ENCODE measurements around the gene FSIP2. TPM values are rescaled to one million over a fixed set of nuclear protein-coding genes. Genes with fewer than 3 reads are reported as not detected.
"Not testable (repeated sequence)": the region's sequence is repeated elsewhere in the genome, so short reads cannot be mapped to it uniquely, and the experiment has no call there.

FSIP2 gene
- total and polyA plus RNA-seq, 2 donors (not counting 1 experiment from before 2014, with no cell fraction given), result 0.01 to 0.54 TPM

GRCh38 chr2:185862657-185863398 is 124.2 kb downstream of the FSIP2 start:
- no peak overlapping the region for H3K27ac ChIP-seq (ENCODE audit: low read length in 2 of 2)
- no peak overlapping the region for H2AFZ ChIP-seq (ENCODE audit: insufficient read depth, low read depth, low read length, poor library complexity, severe bottlenecking)
- H3K4me1 ChIP-seq (ENCODE audit: control insufficient read depth in 2 of 2, insufficient read depth in 2 of 2, low read length in 2 of 2), result no peaks in the 10 kb centered on the region
- CTCF ChIA-PET, result no interaction called here
- H3K4me2 ChIP-seq (replicated peaks; ENCODE audit: low read depth, low read length, poor library complexity, severe bottlenecking), result no peak overlapping the region
- H3K27me3 ChIP-seq (replicated peaks in 1 of 4; ENCODE audit: control extremely low read depth in 1 of 4, control insufficient read depth in 3 of 4, insufficient read depth in 4 of 4, low read length in 3 of 4), result no peaks in the 10 kb centered on the region
- intact Hi-C loops (cut with micrococcal nuclease), result no loop called here
- H3K9ac ChIP-seq (ENCODE audit: low read length), result no peak overlapping the region
- H3K36me3 ChIP-seq (replicated peaks in 1 of 2; ENCODE audit: control extremely low read depth in 1 of 2, control insufficient read depth in 1 of 2, extremely low read depth in 1 of 2, insufficient read depth in 2 of 2, low read length in 1 of 2), result no peaks in the 10 kb centered on the region
- TF ChIP-seq, protein P1, sequence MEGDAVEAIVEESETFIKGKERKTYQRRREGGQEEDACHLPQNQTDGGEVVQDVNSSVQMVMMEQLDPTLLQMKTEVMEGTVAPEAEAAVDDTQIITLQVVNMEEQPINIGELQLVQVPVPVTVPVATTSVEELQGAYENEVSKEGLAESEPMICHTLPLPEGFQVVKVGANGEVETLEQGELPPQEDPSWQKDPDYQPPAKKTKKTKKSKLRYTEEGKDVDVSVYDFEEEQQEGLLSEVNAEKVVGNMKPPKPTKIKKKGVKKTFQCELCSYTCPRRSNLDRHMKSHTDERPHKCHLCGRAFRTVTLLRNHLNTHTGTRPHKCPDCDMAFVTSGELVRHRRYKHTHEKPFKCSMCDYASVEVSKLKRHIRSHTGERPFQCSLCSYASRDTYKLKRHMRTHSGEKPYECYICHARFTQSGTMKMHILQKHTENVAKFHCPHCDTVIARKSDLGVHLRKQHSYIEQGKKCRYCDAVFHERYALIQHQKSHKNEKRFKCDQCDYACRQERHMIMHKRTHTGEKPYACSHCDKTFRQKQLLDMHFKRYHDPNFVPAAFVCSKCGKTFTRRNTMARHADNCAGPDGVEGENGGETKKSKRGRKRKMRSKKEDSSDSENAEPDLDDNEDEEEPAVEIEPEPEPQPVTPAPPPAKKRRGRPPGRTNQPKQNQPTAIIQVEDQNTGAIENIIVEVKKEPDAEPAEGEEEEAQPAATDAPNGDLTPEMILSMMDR (IDR thresholded peaks at IDR 0.05), result no peak
- no peak for TF ChIP-seq EZH2 (IDR thresholded peaks at IDR 0.05; ENCODE audit: borderline replicate concordance, insufficient read depth, low read depth, low read length, poor library complexity, severe bottlenecking)
- Mint-ChIP-seq H3K27me3 (no peaks in the 10 kb centered on the region), H3K4me3 (no peak overlapping the region), H3K4me1 (no peaks in the 10 kb centered on the region), H3K27ac (no peak overlapping the region), H3K9me3 (ENCODE audit: insufficient read depth) (peaks cover 3% of the 10 kb centered on the region)
- WGBS (ENCODE audit: insufficient coverage), result 69% methylated on average over 3 of the region's 7 CpGs
- DNase-seq, result no peak
- H4K20me1 ChIP-seq (ENCODE audit: control insufficient read depth, insufficient read depth, low read length, poor library complexity, severe bottlenecking), result no peaks in the 10 kb centered on the region
- H3K79me2 ChIP-seq (ENCODE audit: control insufficient read depth, insufficient read depth, low read length), result no peaks in the 10 kb centered on the region
- H3K4me3 ChIP-seq (ENCODE audit: control extremely low read depth in 1 of 5, extremely low read depth in 1 of 5, insufficient read depth in 1 of 5, low read depth in 2 of 5, low read length in 4 of 5), result no peak overlapping the region
- peaks cover 0 to 4% (median 0%) of the 10 kb centered on the region in 3 donors for H3K9me3 ChIP-seq (ENCODE audit: control extremely low read depth in 1 of 3, control insufficient read depth in 2 of 3, insufficient read depth in 1 of 3, low read length in 2 of 3)
- ATAC-seq (ENCODE audit: low read depth), result no peak
- POLR2A ChIA-PET, result no interaction called here

GRCh38 chr2:185864468-185865260 is 126.1 kb downstream of the FSIP2 start:
- H3K9me3 ChIP-seq (ENCODE audit: control extremely low read depth in 1 of 3, control insufficient read depth in 2 of 3, insufficient read depth in 1 of 3, low read length in 2 of 3); H3K4me1 Mint-ChIP-seq; H3K27me3 Mint-ChIP-seq; H3K27ac Mint-ChIP-seq; H3K36me3 ChIP-seq (replicated peaks in 1 of 2; ENCODE audit: control extremely low read depth in 1 of 2, control insufficient read depth in 1 of 2, extremely low read depth in 1 of 2, insufficient read depth in 2 of 2, low read length in 1 of 2); H3K4me1 ChIP-seq (ENCODE audit: control insufficient read depth in 2 of 2, insufficient read depth in 2 of 2, low read length in 2 of 2); H3K4me3 ChIP-seq (ENCODE audit: control extremely low read depth in 1 of 5, extremely low read depth in 1 of 5, insufficient read depth in 1 of 5, low read depth in 2 of 5, low read length in 4 of 5); CTCF ChIA-PET; H3K4me3 Mint-ChIP-seq; H4K20me1 ChIP-seq (ENCODE audit: control insufficient read depth, insufficient read depth, low read length, poor library complexity, severe bottlenecking); H3K27me3 ChIP-seq (replicated peaks in 1 of 4; ENCODE audit: control extremely low read depth in 1 of 4, control insufficient read depth in 3 of 4, insufficient read depth in 4 of 4, low read length in 3 of 4); H3K9me3 Mint-ChIP-seq (ENCODE audit: insufficient read depth); intact Hi-C loops (cut with micrococcal nuclease); H2AFZ ChIP-seq (ENCODE audit: insufficient read depth, low read depth, low read length, poor library complexity, severe bottlenecking); H3K79me2 ChIP-seq (ENCODE audit: control insufficient read depth, insufficient read depth, low read length); DNase-seq; H3K27ac ChIP-seq (ENCODE audit: low read length in 2 of 2); H3K9ac ChIP-seq (ENCODE audit: low read length); ATAC-seq (ENCODE audit: low read depth); POLR2A ChIA-PET; H3K4me2 ChIP-seq (replicated peaks; ENCODE audit: low read depth, low read length, poor library complexity, severe bottlenecking): not testable (repeated sequence)
- WGBS (ENCODE audit: insufficient coverage), result 89% methylated on average over 9 of the region's 31 CpGs

Measured in B cell (primary cell).